ENCODE results near the gene NT5C1B. TPM values are rescaled to one million over a fixed set of nuclear protein-coding genes. Genes with fewer than 3 reads are reported as not detected.

Gene NT5C1B
- total RNA-seq, 4 donors from 2014 or later, result not detected

GRCh38 chr2:18626958-18627650 lies 37.7 kb upstream of the NT5C1B start:
- Histone ChIP-seq H3K27ac (no peak overlapping the region), H3K36me3 (no peaks in the 10 kb centered on the region), H3K4me3 (no peak overlapping the region), H3K4me1 (no peaks in the 10 kb centered on the region), H3K27me3 (no peaks in the 10 kb centered on the region), H3K9me3 (no peaks in the 10 kb centered on the region)
- TF ChIP-seq CTCF (IDR thresholded peaks at IDR 0.05), result no peak
- TF ChIP-seq POLR2A (IDR thresholded peaks at IDR 0.05), result no peak
- no peak for DNase-seq

DNA sequence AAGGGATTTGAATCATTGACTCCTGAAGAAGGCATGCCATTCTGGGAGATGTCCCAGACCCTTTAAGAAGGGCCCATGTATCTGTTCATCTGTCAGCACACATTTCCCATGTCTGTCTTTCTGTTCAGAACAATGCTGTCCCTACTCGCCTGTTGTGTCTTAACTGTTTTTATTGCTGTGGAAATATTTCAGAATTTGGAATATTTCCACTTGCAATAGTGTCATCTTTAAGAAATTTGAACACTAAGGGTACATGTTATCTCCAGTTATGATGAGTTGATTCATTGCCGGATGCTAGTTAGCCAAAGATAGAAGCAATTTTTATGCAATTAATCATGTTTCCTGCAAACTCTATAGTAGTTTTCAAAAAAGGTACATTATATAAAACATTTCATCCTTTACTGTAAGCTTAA lies 36.9 kb upstream of the NT5C1B start:
- no peak for DNase-seq
- Histone ChIP-seq H3K36me3 (no peaks in the 10 kb centered on the region), H3K9me3 (no peaks in the 10 kb centered on the region), H3K4me3 (no peak overlapping the region), H3K27ac (no peak overlapping the region), H3K4me1 (no peaks in the 10 kb centered on the region), H3K27me3 (no peaks in the 10 kb centered on the region)
- no peak for TF ChIP-seq POLR2A (IDR thresholded peaks at IDR 0.05)
- TF ChIP-seq CTCF (IDR thresholded peaks at IDR 0.05), result no peak

DNA sequence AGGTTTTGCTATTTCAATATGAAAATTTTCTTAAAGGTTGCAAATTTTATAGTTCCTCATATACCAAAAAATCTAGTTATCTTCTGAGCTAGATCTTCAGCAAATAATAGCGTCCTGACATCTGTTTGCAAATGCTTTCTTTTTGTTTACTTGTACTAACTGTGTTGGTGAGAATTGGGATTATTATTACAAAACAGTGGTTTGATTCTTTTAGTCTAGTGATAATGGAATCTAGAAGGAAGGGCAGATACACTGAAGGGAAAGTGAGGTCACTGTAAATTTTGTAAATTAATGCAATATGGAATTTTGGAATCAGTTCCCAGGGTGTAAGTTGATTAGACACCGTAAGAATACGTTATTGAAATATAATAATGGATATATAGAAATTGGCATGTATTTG lies 36.2 kb upstream of the NT5C1B start:
- H3K36me3 ChIP-seq, result no peaks in the 10 kb centered on the region
- no peaks in the 10 kb centered on the region for H3K4me1 ChIP-seq
- TF ChIP-seq CTCF (IDR thresholded peaks at IDR 0.05) (no peak), POLR2A (IDR thresholded peaks at IDR 0.05) (no peak)
- no peak overlapping the region for H3K4me3 ChIP-seq
- H3K9me3 ChIP-seq, result no peaks in the 10 kb centered on the region
- no peak for DNase-seq
- no peak overlapping the region for H3K27ac ChIP-seq
- H3K27me3 ChIP-seq, result no peaks in the 10 kb centered on the region

DNA sequence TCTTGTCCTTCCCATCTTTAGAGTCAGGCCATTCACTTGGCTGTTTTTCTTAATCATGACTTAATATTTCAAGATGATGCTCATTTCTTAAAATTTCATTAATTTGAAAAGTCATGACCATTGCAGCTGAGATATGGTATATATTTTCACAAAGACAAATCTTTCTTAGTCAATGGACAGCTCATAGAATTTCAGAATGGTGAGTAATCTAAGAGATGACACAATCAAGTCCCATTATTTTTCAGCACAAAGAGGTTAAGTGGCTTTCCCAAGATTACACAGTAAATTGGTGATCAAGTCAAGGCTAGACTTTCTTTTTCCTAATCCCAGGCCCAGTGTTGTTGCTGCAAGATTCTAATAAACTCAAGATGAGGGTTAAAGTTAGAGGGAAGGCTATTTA lies 34.4 kb upstream of the NT5C1B start:
- Histone ChIP-seq H3K4me3 (no peak overlapping the region), H3K27me3 (no peaks in the 10 kb centered on the region), H3K4me1 (no peaks in the 10 kb centered on the region), H3K9me3 (no peaks in the 10 kb centered on the region), H3K27ac (no peak overlapping the region), H3K36me3 (no peaks in the 10 kb centered on the region)
- no peak for DNase-seq
- no peak for TF ChIP-seq CTCF (IDR thresholded peaks at IDR 0.05)
- no peak for TF ChIP-seq POLR2A (IDR thresholded peaks at IDR 0.05)

DNA sequence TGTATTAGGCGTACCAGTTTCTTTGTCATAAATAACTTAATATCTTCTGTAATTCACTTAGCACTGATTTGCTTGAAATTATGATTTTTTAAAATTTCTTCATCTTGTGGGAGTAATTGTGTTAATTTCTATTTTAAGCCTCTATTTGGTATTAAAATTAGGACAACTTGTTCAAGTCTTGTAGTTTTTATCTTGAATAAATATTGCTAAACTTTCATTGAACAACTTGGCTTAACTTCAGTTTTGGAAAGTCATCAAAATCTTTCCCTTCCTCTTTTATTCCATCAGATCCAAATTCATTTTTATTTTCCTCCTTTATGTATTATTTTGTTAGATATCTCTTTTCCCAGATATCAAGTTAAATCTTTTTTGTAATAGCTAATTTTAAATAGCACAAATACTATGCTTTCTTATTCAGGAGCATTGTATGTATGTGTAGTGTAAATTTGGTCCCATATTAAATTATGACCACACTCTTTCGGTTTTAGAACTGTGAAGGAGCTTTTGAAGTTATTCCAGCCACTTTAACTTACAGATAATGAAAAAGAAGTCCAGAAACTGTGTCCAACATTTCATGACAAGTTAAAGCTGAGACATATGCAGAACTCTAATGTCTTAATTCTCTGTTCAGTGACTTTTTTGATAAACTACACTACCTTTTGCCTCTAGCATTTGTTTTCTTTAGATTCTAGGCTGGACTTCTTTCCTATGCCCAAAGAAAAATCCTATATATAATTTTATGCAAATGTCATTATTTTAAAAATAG lies 31.7 kb upstream of the NT5C1B start:
- Histone ChIP-seq H3K27me3 (no peaks in the 10 kb centered on the region), H3K36me3 (no peaks in the 10 kb centered on the region), H3K9me3 (no peaks in the 10 kb centered on the region), H3K4me3 (no peak overlapping the region), H3K27ac (no peak overlapping the region), H3K4me1 (no peaks in the 10 kb centered on the region)
- TF ChIP-seq POLR2A (IDR thresholded peaks at IDR 0.05), result no peak
- no peak for TF ChIP-seq CTCF (IDR thresholded peaks at IDR 0.05)
- DNase-seq, result no peak

Data from Peyer's patch (tissue), 4 donors.